HepG2 (cell line): ENCODE results near the gene STEAP3.

Source experiments
- CREB1 ChIP-seq, 2 experiments: fragments of 450-650 bp in 1 of 2; IDR thresholded peaks; 2 replicates each; pipeline ENCODE4 v1.6.1; 2016 to 2017; ENCODE audit warnings: control low read depth in 1 of 2, mild to moderate bottlenecking in 1 of 2, missing compliant biosample characterization in 1 of 2, missing genetic modification characterization in 1 of 2
- EHMT2 ChIP-seq: fragments of 200-600 bp; sonication (generic); IDR thresholded peaks from 2 replicates; pipeline ENCODE4 v1.7.0; 2017; ENCODE audit warnings: antibody characterized with exemption, low read depth, low read length, borderline replicate concordance

- TF ChIP-seq EHMT2 (no peak), CREB1 (IDR thresholded peaks at IDR 0.05) (no peak), CREB1 (CRISPR knock-in tag; IDR thresholded peaks at IDR 0.05) (no peak)
These were observed 16.9 kb downstream of the STEAP3 start for GRCh38 chr2:119240311-119241204.
